ENCODE results near the gene CERKL.

The CERKL gene

GRCh38 chr2:181607629-181608590 lies 49.0 kb downstream of the CERKL start:
- TF ChIP-seq ZC3H10 (CRISPR knock-in tag; IDR thresholded peaks at IDR 0.05) (no peak), PPARA (CRISPR knock-in tag; IDR thresholded peaks at IDR 0.05; ENCODE audit: borderline replicate concordance) (no peak), ZNF8 (CRISPR knock-in tag; IDR thresholded peaks at IDR 0.05) (no peak), ZFP30 (CRISPR knock-in tag; IDR thresholded peaks at IDR 0.05) (no peak), BACH2 (CRISPR knock-in tag; IDR thresholded peaks at IDR 0.05; ENCODE audit: borderline replicate concordance) (no peak), OSR1 (CRISPR knock-in tag; IDR thresholded peaks at IDR 0.05) (no peak), POU6F1 (CRISPR knock-in tag; IDR thresholded peaks at IDR 0.05; ENCODE audit: borderline replicate concordance, low read depth) (no peak), TCF4 (CRISPR knock-in tag; IDR thresholded peaks at IDR 0.05; ENCODE audit: borderline replicate concordance) (no peak), ARNTL (CRISPR knock-in tag; IDR thresholded peaks at IDR 0.05; ENCODE audit: borderline replicate concordance, low read depth) (no peak), SNAI2 (CRISPR knock-in tag; IDR thresholded peaks at IDR 0.05) (no peak), ZNF565 (CRISPR knock-in tag; conservative IDR thresholded peaks at IDR 0.05; ENCODE audit: low read depth) (no peak), PATZ1 (CRISPR knock-in tag; IDR thresholded peaks at IDR 0.05; ENCODE audit: borderline replicate concordance) (no peak), TOX (CRISPR knock-in tag; IDR thresholded peaks at IDR 0.05; ENCODE audit: borderline replicate concordance) (no peak), ESRRG (CRISPR knock-in tag; IDR thresholded peaks at IDR 0.05) (no peak), RARB (CRISPR knock-in tag; IDR thresholded peaks at IDR 0.05) (no peak), GLIS3 (CRISPR knock-in tag; IDR thresholded peaks at IDR 0.05) (no peak), CREB5 (CRISPR knock-in tag; IDR thresholded peaks at IDR 0.05; ENCODE audit: low read depth) (no peak), TSHZ2 (CRISPR knock-in tag; IDR thresholded peaks at IDR 0.05) (no peak), ISL1 (CRISPR knock-in tag; IDR thresholded peaks at IDR 0.05) (no peak)
- TF ChIP-seq, protein P1, sequence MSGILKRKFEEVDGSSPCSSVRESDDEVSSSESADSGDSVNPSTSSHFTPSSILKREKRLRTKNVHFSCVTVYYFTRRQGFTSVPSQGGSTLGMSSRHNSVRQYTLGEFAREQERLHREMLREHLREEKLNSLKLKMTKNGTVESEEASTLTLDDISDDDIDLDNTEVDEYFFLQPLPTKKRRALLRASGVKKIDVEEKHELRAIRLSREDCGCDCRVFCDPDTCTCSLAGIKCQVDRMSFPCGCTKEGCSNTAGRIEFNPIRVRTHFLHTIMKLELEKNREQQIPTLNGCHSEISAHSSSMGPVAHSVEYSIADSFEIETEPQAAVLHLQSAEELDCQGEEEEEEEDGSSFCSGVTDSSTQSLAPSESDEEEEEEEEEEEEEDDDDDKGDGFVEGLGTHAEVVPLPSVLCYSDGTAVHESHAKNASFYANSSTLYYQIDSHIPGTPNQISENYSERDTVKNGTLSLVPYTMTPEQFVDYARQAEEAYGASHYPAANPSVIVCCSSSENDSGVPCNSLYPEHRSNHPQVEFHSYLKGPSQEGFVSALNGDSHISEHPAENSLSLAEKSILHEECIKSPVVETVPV (CRISPR knock-in tag; IDR thresholded peaks at IDR 0.05): no peak

DNA sequence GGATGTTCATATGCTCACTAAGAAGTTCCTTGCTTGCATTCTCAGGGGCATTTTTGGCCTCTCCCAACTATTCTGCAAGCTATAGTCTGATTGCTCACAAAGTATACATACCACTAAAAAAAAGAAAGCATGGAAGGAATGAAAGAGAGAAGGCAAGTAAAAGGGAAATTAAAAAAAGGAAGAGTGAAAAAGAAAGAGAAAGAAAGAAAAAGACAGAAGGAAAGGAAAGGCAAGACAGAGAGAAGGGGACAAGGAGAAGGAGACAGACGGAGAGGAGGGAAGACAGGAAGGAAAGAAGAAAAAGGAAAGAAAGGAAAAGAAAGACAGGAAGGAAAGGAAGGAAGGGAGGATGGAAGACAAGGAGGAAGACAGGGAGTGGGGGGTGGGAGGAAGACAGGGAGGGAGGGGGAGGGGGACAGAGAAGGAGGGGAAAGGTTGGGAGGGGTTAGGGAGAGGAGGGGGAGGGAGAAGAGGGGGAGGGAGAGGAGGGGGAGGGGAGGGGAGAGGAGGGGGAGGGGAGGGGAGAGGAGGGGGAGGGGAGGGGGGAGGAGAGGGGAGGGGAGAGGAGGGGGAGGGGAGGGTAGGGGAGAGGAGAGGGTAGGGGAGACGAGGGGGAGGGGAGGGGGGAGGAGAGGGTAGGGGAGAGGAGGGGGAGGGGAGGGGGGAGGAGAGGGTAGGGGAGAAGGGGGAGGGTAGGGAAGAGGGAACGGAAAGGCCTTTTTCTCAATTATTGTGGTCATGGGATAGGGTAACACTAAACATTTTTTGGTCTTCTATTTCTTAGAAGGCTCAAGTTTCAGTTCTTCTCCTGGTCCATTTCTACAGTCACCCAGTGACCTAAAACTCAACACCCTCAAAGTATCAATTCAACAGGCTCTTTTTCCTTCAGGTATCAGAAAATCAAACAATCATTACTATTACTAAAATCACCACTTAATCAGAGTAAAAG lies 50.7 kb downstream of the CERKL start:
- no peak for TF ChIP-seq TCF4 (CRISPR knock-in tag; IDR thresholded peaks at IDR 0.05; ENCODE audit: borderline replicate concordance)
- TF ChIP-seq ISL1 (CRISPR knock-in tag; IDR thresholded peaks at IDR 0.05): no peak
- no peak for TF ChIP-seq PPARA (CRISPR knock-in tag; IDR thresholded peaks at IDR 0.05; ENCODE audit: borderline replicate concordance)
- TF ChIP-seq RARB (CRISPR knock-in tag; IDR thresholded peaks at IDR 0.05): no peak
- no peak for TF ChIP-seq ZC3H10 (CRISPR knock-in tag; IDR thresholded peaks at IDR 0.05)
- TF ChIP-seq TSHZ2 (CRISPR knock-in tag; IDR thresholded peaks at IDR 0.05): no peak
- no peak for TF ChIP-seq ZNF8 (CRISPR knock-in tag; IDR thresholded peaks at IDR 0.05)
- no peak for TF ChIP-seq ARNTL (CRISPR knock-in tag; IDR thresholded peaks at IDR 0.05; ENCODE audit: borderline replicate concordance, low read depth)
- no peak for ATAC-seq

More at GRCh38 chr2:181607629-181608590, 49.0 kb downstream of the CERKL start:
- ATAC-seq: no peak

Data from SK-N-SH treated with all-trans-retinoic acid at 6 μM for 48 hours (cell line).